K562 (cell line): ENCODE results near the gene GPRC5B. TPM values are rescaled to one million over a fixed set of nuclear protein-coding genes. Genes with fewer than 3 reads are reported as not detected.

Source experiments
- ATAC-seq: fragments of 200-7000 bp; cut with Tn5 transposase; 3 replicates; pipeline ENCODE4 v1.9.1; 2020; ENCODE audit warnings: moderate library complexity
- BruUV-seq: library from RNA; stranded (reverse); fragments of 400-500 nt; replicated peaks from 2 replicates; lab custom pipeline; 2021; lab: Mats Ljungman, UMichigan
- CTCF ChIA-PET: fragments of 300-600 bp; formaldehyde crosslinking; extraction: SDS; loops from one replicate; lab custom pipeline; 2021; ENCODE audit warnings: low intra/inter-chr PET ratio; lab: Yijun Ruan, JAX
- POLR2A ChIA-PET: fragments of 300-600, 350-650 bp; sonication (Branson Sonifier 250); formaldehyde crosslinking; extraction: SDS; loops from one replicate; lab custom pipeline; 2021; ENCODE audit warnings: antibody characterized with exemption, inconsistent platforms; lab: Yijun Ruan, JAX
- DNase-seq, 4 experiments: peaks; one replicate each; pipeline versions ENCODE4 v3.0.0 to v3.0.0-alpha.2; 2011 to 2018; ENCODE audit warnings: low spot score in 3 of 4, mixed read lengths in 3 of 4; ENCODE audit errors: extremely low read depth in 1 of 4
- FAIRE-seq: peaks from 2 replicates; lab custom pipeline; 2011; peaks lifted over from hg19 to GRCh38; lab: Jason Lieb, UNC
- H2AFZ ChIP-seq: 2 replicates; pipeline ENCODE4 v1.6.0; 2011; ENCODE audit warnings: low read depth, low read length, control low read depth, inconsistent platforms
- H3K27ac ChIP-seq: fragments of 200-600 bp; 3 replicates; pipeline ENCODE4 v1.8.0; 2011; ENCODE audit warnings: low read depth, mild to moderate bottlenecking, control low read depth, inconsistent platforms, low read length, moderate library complexity, mixed read lengths; ENCODE audit errors: extremely low read depth
- H3K27me3 ChIP-seq, 2 experiments: fragments of 300-600 bp in 1 of 2; 2 replicates in 1 of 2; 3 replicates in 1 of 2; pipeline versions ENCODE4 v1.6.0 to v1.8.0; 2011; ENCODE audit warnings: inconsistent platforms in 2 of 2, low read length in 2 of 2, mild to moderate bottlenecking in 1 of 2, mixed read lengths in 1 of 2, moderate library complexity in 1 of 2; ENCODE audit not compliant: control insufficient read depth in 2 of 2, insufficient read depth in 2 of 2
- H3K36me3 ChIP-seq: fragments of 300-600 bp; 3 replicates; pipeline ENCODE4 v1.8.0; 2011; ENCODE audit warnings: mild to moderate bottlenecking, low read length, inconsistent platforms; ENCODE audit not compliant: control insufficient read depth, insufficient read depth
- H3K4me1 ChIP-seq, 2 experiments: fragments of 200-600 bp in 1 of 2; replicated peaks in 1 of 2; 2 replicates in 1 of 2; 3 replicates in 1 of 2; pipeline versions ENCODE4 v1.5.1 to v1.8.0; 2011; ENCODE audit warnings: inconsistent platforms in 2 of 2, low read length in 2 of 2, mild to moderate bottlenecking in 1 of 2, mixed read lengths in 1 of 2, moderate library complexity in 1 of 2; ENCODE audit not compliant: control insufficient read depth in 2 of 2, insufficient read depth in 2 of 2
- H3K4me2 ChIP-seq: 2 replicates; pipeline ENCODE4 v1.6.1; 2011; ENCODE audit warnings: low read length, control low read depth, inconsistent platforms, mixed read lengths; ENCODE audit not compliant: insufficient read depth
- H3K4me3 ChIP-seq: fragments of 200-600 bp; sonication (generic), shearing (Covaris generic); 2 replicates; pipeline ENCODE4 v1.5.1; 2016; ENCODE audit warnings: control low read depth, inconsistent platforms
- H3K79me2 ChIP-seq: fragments of 200-600 bp; 3 replicates; pipeline ENCODE4 v1.8.0; 2011; ENCODE audit warnings: low read length, inconsistent platforms; ENCODE audit not compliant: control insufficient read depth, insufficient read depth
- H3K9ac ChIP-seq, 2 experiments: 2 replicates each; pipeline versions ENCODE4 v1.6.0 to v1.6.1; 2011; ENCODE audit warnings: low read depth in 2 of 2, low read length in 2 of 2, control low read depth in 1 of 2, inconsistent platforms in 1 of 2, mild to moderate bottlenecking in 1 of 2, mixed read lengths in 1 of 2; ENCODE audit not compliant: insufficient read depth in 1 of 2
- H3K9me1 ChIP-seq: one replicate; pipeline ENCODE4 v1.6.0; 2011; ENCODE audit warnings: inconsistent platforms, mild to moderate bottlenecking, low read length, moderate library complexity; ENCODE audit not compliant: control insufficient read depth, insufficient read depth
- H3K9me3 ChIP-seq: replicated peaks from 2 replicates; pipeline ENCODE4 v1.5.1; 2011; ENCODE audit warnings: low read depth, low read length, inconsistent platforms; ENCODE audit not compliant: control insufficient read depth, insufficient read depth
- H4K20me1 ChIP-seq: replicated peaks from 2 replicates; pipeline ENCODE4 v1.6.1; 2011; ENCODE audit warnings: low read length, inconsistent platforms, mixed read lengths; ENCODE audit not compliant: control insufficient read depth, insufficient read depth
- CEBPG ChIP-seq, 3 experiments: fragments of 200-800 bp in 1 of 3; sonication (Bioruptor generic) in 1 of 3; sonication (generic) in 1 of 3; formaldehyde crosslinking in 1 of 3; IDR thresholded peaks in 2 of 3; conservative IDR thresholded peaks in 1 of 3; 2 replicates each; pipeline versions ENCODE4 v1.6.1 to v1.8.0; 2016 to 2022; ENCODE audit warnings: missing compliant biosample characterization in 2 of 3, missing genetic modification characterization in 2 of 3, mild to moderate bottlenecking in 1 of 3, missing genetic modification reagents in 1 of 3
- E2F1 ChIP-seq: sonication (generic); formaldehyde crosslinking; IDR thresholded peaks from 2 replicates; pipeline ENCODE4 v1.8.1; 2023; ENCODE audit warnings: mild to moderate bottlenecking, missing genetic modification reagents, moderate library complexity
- ELF1 ChIP-seq: fragments of 200-800 bp; sonication (Bioruptor generic); IDR thresholded peaks from 2 replicates; pipeline ENCODE4 v1.6.1; 2016; ENCODE audit warnings: missing genetic modification characterization, missing compliant biosample characterization
- FOXA1 ChIP-seq: fragments of 450-650 bp; IDR thresholded peaks from 2 replicates; pipeline ENCODE4 v1.6.1; 2016; ENCODE audit warnings: mild to moderate bottlenecking, borderline replicate concordance
- HDAC1 ChIP-seq, 2 experiments: fragments of 450-650 bp; IDR thresholded peaks; 2 replicates each; pipeline ENCODE4 v1.6.1; 2016 to 2017; ENCODE audit warnings: inconsistent platforms in 1 of 2, mild to moderate bottlenecking in 1 of 2, moderate library complexity in 1 of 2
- NFXL1 ChIP-seq: fragments of 450-650 bp; formaldehyde crosslinking; IDR thresholded peaks from 2 replicates; pipeline ENCODE4 v1.4.0; 2021; ENCODE audit warnings: mild to moderate bottlenecking
- ZNF696 ChIP-seq: fragments of 250-450 bp; sonication (Bioruptor Pico); conservative IDR thresholded peaks from 2 replicates; pipeline ENCODE4 v1.4.0; 2020; ENCODE audit warnings: mild to moderate bottlenecking, moderate library complexity
- WGBS: fragments of 100-300 bp; shearing (Covaris generic); methylation state at CpG from one replicate; pipeline ENCODE4 v1.1.6; 2016; ENCODE audit warnings: low coverage, mixed read lengths; ENCODE audit not compliant: insufficient coverage; ENCODE audit errors: missing lambda C conversion rate; 5-methylcytosine and 5-hydroxymethylcytosine counted together
- in situ Hi-C: fragments of 300-500 bp; cut with MboI; formaldehyde crosslinking; loops from 4 replicates; pipeline ENCODE4 v1.15.0; 2018; ENCODE audit warnings: inconsistent platforms, mixed read lengths
- intact Hi-C: fragments of 100-400 bp; cut with micrococcal nuclease; formaldehyde crosslinking; loops from 2 replicates; pipeline ENCODE4 v1.14.2; 2022
- polyA plus RNA-seq, 8 experiments: library from polyadenylated mRNA; depleted of rRNA in 4 of 8; stranded (reverse) in 5 of 8; unstranded in 3 of 8; fragments of >200 nt; fragmentation: Nextera tagmentation in 2 of 8; fragmentation: Illumina TruSeq in 1 of 8; extraction: Ambion mirVana in 2 of 8; extraction: Trizol in 1 of 8; gene quantifications; 2 replicates each; pipeline versions ENCODE4 v1.2.1 to v1.2.3, GENCODE V29; 2011 to 2014; ENCODE audit warnings: inconsistent platforms in 1 of 8, missing spikeins in 1 of 8
- total RNA-seq, 7 experiments: library from RNA; depleted of rRNA in 6 of 7; stranded (reverse); fragments of >200 nt in 6 of 7; fragmentation: Illumina TruSeq in 2 of 7; extraction: Trizol in 2 of 7; gene quantifications; 2 replicates each; pipeline versions ENCODE4 v1.2.1 to v1.2.3, GENCODE V29; 2011 to 2021; ENCODE audit warnings: low replicate concordance in 1 of 7

GPRC5B gene
- total and polyA plus RNA-seq, 9 of the 15 experiments (the other 6 are each of a cell fraction or from before 2014, with no cell fraction given): 0.65 to 5.5 (median 1.3) TPM

- H4K20me1 ChIP-seq: no peaks in the 10 kb centered on the region
- POLR2A ChIA-PET: no interaction called here
- H3K9me1 ChIP-seq: no peaks in the 10 kb centered on the region
- H3K4me3 ChIP-seq: no peak overlapping the region
- H3K9ac ChIP-seq: no peak overlapping the region
- TF ChIP-seq ELF1 (tag) (no peak), NFXL1 (CRISPR knock-in tag) (no peak), FOXA1 (no peak), E2F1 (CRISPR knock-in tag) (no peak), ZNF696 (CRISPR knock-in tag) (no peak), CEBPG (CRISPR knock-in tag; IDR thresholded peaks at IDR 0.05) (no peak), CEBPG (tag; conservative IDR thresholded peaks at IDR 0.05 in 1 of 2, IDR thresholded peaks at IDR 0.05 in 1 of 2) (no peak), HDAC1 (IDR thresholded peaks at IDR 0.05) (no peak)
- ATAC-seq (no peak), FAIRE-seq (no peak), DNase-seq (no peak)
- no peak overlapping the region for H3K27ac ChIP-seq
- no peaks in the 10 kb centered on the region; a peak in 1 of 5 replicates for H3K27me3 ChIP-seq
- H3K9me3 ChIP-seq: no peaks in the 10 kb centered on the region
- H3K79me2 ChIP-seq: no peaks in the 10 kb centered on the region
- no peaks in the 10 kb centered on the region for H3K36me3 ChIP-seq
- H3K4me1 ChIP-seq: peaks cover 4 to 6% of the 10 kb centered on the region in 2 experiments; a peak in 3 of 5 replicates
- CTCF ChIA-PET: no interaction called here
- H3K4me2 ChIP-seq: no peak overlapping the region
- intact Hi-C loops (no loop called here), in situ Hi-C loops (no loop called here)
- BruUV-seq: no TSS peak
- H2AFZ ChIP-seq: no peak overlapping the region
- WGBS: 35% methylated on average over 3 of the region's 3 CpGs
Observed at GRCh38 chr16:19835196-19835595, 49.5 kb downstream of the GPRC5B start.
